ENCODE results near the gene PRRX1.

GRCh38 chr1:170769691-170770090, 105.8 kb downstream of the PRRX1 start:
- TF ChIP-seq CTCF (conservative IDR thresholded peaks at IDR 0.05; ENCODE audit: low read depth, low read length) (no peak), EZH2 (IDR thresholded peaks at IDR 0.05; ENCODE audit: borderline replicate concordance, low read depth, low read length, poor library complexity, severe bottlenecking) (no peak)
